GM19438 (cell line): Measurements from ENCODE around the gene KXD1.
"Not testable (repeated sequence)": the region's sequence is repeated elsewhere in the genome, so short reads cannot be mapped to it uniquely, and the experiment has no call there.

Source experiments
- ATAC-seq: cut with Tn5 transposase; IDR thresholded peaks from one replicate; pipeline ENCODE4 v1.9.1; 2021; ENCODE audit warnings: low read depth; ENCODE audit not compliant: unreplicated experiment

Gene KXD1

GRCh38 chr19:18533058-18533457, 24.6 kb upstream of the KXD1 start:
- no peak for ATAC-seq

DNA sequence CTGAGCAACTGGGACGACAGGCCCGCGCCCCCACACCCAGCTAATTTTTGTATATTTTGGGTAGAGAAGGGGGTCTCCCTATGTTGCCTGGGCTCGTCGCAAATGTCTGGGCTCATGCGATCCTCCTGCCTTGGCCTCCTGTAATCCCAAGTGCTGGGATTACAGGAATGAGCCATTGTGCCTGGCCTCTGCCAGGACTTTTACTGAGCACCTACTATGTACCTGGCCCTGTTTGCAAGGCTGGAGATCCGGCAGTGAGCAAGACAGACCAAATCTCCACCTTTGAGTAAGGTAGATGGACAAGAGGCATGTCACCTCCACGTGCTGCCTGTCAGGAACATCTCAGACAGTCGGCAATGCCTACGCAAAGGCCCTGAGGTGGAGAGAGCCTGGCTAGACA, 21.2 kb upstream of the KXD1 start:
- no peak for ATAC-seq

GRCh38 chr19:18537431-18537830, 20.2 kb upstream of the KXD1 start:
- no peak for ATAC-seq

DNA sequence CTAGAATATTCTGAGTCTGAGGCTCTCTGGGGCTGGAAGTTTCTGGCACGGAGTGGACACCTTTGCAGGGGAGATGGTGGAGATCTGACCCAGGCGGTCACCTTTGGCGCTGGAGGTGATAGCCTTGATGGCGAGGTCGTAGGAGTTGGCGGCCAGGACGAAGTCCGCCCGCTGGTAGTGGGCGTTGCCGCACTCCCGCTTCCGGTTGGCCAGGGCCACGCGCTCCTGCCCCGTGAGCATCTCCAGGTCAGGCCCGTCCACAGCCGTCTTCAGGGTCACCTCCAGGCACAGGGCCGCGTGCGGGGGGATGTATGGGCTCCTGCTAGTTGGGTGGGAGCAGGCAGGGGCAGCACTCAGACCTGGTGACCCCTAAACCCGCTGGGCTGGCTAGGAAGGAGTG, 19.6 kb upstream of the KXD1 start:
- ATAC-seq = no peak

DNA sequence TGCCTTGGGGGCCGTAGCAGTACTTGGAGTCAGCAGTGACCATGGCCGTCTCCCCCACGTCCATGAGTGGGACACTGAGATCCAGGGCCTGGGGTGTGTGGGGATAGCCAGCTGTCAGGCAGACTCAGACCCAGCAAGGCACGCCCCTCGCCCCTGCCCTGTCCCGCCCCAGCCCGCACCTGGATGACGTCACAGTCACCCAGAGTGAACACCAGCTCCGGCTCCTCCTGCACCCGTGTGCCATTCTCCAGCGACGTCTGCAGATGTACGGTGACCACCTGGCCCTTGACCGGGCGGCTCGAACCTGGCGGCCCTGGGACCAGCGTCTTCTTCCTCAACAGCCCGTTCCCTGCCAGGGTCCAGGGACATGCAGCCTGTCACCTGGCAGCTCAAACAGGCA, 18.3 kb upstream of the KXD1 start:
- no peak for ATAC-seq

DNA sequence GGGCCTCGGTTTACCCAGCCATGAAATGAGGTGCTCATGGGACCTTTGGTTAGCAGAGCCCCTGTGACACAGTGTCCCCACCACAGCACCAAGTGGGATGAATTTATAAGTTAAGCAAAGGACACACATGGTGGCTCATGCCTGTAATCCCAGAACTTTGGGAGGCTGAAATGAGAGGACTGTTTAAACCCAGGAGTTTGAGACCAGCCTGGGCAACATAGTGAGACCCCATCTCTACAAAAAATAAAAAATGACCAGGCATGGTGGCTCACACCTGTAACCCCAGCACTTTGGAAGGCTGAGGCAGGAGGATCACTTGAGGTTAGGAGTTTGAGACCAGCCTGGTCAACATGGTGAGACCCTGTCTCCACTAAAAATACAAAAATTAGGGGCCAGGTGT, 17.5 kb upstream of the KXD1 start:
- ATAC-seq = not testable (repeated sequence)

- ATAC-seq = no peak
Measured at GRCh38 chr19:18541258-18541991, 16.2 kb upstream of the KXD1 start.

DNA sequence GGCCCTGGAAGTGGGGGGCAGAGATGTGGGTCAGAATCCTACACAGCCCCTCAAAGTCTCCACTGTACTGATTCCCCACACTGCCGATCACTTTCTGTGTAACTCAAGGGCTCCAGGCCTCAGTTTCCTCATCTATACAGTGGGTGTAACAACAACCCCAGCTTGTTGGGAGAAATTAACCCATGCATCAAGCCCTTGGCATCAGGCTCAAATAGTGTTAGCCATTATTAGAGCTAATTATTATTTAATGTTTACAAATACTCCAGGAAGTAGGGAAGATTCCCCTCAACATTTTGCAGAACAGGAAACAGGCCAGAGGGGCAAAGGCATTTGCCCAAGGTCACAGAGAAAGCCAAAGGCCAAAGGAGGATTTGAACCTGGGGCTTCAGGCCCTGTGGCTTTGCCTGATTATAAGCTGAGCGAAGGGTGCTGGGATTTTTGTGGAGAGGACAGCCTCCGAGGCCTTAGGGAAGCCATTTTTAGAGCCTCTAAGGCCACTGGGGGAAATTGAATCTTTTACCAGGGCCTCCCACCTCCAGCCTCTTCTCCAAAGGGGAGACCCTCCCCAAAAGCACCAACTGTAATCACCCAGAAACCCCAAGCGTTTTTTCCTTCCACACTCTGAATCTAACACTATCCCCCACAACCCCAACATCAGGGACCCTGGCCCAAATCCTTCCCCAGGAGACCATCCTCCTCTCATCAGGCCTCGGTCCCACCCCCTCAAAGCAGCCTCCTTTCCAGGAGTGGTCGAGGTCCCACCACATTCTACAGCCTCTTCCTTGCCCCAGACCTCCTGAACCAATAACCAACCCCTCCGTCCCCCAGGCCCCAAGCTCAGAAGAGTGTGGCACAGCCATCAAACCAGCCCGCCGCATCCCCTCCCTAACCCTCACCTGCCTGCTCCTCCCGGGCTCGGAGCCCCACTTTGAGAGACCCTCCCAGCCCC, 15.4 kb upstream of the KXD1 start:
- no peak for ATAC-seq

DNA sequence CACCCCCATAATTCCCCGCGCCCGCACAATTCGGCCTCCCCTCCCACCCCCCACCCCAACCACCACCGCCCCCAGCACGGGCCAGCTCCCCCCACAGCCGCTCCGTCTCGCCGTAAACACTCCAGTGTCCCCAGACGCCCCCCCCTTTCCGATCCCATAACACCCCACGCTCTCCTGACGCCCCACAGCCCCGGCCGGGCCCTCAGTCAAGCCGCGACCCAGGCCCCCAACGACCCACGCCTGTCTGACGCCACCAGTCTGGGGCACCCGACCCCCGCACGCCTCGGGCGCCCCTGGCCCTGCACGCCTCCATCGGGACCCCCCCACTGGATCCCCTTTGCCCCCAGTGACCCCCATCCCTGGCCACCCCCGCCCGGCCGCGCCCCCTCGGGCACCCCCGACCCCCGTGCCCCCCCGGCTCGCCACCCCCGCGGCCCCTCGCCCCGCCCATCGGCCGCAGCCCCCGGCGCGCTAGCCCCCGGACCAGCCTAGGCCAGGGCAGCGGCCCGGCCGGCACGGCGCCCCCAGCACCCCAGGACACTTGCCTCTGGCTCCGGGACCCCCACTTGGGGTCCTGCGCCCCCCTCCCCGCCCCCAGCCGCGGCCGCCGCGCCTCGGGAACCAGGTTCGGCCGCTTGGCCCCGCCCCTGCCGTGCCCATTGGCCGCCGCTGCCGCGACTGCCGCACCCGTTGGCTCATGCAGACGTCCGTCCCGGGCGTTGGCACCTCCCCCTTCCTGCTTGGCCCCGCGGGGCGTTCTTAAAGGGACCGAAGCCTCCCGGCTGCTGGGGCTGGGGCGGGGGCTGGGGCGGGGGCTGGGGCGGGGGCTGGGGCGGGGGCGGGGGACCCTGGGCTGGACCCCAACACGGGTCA, 14.5 kb upstream of the KXD1 start, which contains the start of gene FKBP8:
Gene FKBP8 (minus strand): TSS at position 633 of the 873 bp plus-strand sequence. CDS start 1,603 bp downstream, outside the sequence.
- peak; percentile 96 for ATAC-seq

DNA sequence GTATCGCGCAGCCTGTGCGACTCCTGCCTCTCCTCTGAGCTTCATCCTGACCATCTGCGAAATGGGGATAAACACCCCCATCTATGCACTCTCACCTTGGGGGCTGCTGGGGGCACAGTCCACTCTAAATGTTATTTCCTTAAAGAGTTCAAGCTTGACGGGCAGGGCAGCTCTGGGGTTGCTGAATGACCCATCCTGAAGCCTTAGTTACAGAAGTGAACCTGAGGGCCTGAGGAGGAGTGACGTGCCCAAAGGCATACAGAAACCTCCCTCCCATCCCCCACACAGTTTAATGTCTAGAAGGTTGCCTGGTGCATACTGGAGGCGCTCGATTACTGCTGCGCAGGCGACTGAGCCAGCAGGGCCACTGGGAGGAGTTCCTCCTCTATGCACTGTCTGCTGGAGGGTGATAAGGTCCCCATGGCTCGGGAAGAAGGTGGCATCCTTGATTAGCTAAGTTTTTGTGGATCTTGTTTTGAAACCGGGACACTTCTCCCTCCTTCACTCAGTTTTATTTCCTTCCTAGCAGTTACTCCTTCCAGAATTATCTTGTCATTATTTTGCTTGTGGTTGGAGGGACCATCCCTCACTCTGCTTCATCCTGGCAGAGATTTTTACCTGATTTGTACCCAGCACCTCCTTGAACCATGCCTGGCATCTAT, 13.7 kb upstream of the KXD1 start:
- peak; percentile 45 for ATAC-seq

GRCh38 chr19:18551631-18552030, 6.0 kb upstream of the KXD1 start:
- no peak for ATAC-seq

DNA sequence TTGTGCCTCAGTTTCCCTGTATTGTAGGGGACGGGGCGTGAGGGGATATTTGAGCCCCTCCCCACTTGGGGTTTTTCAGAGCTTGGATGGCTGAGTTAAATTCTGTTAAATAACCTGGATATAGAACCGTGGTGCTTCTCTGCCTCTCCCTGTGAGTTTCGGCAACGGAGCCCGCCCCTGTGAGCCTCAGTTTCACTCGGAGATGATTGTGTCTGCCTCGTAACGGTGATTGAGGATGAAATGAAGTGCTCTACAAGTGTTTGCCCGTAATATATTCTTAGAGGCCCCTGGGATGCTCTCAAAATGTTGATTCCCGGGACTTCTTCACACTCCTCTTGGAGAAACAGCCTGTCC, 509 bp downstream of the KXD1 start:
- no peak for ATAC-seq

- no peak for ATAC-seq
Measured at GRCh38 chr19:18558604-18559003, 934 bp downstream of the KXD1 start.

DNA sequence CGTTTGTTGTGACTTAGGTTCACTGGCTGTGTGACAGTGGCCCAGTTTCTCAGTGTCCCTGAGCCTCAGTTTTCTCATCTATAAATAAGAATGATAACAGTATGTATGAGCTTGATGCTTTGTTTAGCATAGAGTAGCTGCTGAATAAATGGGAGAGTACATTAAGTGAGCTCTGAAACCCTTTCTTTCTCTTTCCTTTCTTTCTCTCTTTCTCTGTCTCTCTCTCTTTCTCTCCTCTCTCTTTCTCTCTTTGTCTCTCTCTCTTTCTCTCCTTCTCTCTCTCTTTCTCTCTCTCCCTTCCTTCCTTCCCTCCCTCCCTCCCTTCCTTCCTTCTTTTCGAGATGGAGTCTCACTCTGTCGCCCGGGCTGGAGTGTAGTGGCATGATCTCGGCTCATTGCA, 2.0 kb downstream of the KXD1 start:
- no peak for ATAC-seq

- no peak for ATAC-seq
Measured at GRCh38 chr19:18562086-18562485, 4.4 kb downstream of the KXD1 start.

DNA sequence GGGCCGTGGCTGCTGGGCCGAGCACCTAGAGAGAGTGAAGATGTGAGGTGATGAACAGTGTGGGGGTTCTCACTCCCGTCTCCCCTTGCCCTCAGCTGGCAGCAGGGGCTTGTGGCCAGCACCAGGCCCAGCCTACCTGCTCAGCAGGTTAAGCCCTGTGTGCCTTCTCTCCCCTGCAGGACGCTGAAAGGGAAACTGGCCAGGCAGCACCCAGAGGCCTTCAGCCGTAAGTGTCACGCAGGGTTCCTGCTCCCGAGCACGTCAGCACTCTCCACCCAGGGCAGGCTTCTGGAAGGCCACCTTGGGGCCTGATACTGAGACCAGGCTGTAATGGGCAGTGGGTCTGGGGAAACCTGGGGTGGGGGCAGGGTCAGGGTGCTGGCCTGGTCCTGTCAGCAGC, 9.3 kb downstream of the KXD1 start:
- ATAC-seq = no peak

DNA sequence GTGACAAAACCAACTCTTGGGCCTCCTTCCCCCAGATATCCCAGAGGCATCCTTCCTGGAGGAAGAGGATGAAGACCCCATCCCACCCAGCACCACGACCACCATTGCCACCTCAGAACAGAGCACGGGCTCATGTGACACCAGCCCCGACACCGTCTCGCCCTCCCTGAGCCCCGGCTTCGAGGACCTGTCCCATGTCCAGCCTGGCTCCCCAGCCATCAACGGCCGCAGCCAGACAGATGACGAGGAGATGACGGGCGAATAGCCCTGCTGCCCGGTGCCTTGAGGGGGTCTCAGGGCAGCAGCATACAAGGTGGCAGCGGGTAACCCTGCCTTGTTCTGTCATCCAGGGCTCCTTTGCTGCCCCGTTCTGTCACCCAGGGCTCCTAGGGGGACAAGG, 10.7 kb downstream of the KXD1 start:
- no peak for ATAC-seq

DNA sequence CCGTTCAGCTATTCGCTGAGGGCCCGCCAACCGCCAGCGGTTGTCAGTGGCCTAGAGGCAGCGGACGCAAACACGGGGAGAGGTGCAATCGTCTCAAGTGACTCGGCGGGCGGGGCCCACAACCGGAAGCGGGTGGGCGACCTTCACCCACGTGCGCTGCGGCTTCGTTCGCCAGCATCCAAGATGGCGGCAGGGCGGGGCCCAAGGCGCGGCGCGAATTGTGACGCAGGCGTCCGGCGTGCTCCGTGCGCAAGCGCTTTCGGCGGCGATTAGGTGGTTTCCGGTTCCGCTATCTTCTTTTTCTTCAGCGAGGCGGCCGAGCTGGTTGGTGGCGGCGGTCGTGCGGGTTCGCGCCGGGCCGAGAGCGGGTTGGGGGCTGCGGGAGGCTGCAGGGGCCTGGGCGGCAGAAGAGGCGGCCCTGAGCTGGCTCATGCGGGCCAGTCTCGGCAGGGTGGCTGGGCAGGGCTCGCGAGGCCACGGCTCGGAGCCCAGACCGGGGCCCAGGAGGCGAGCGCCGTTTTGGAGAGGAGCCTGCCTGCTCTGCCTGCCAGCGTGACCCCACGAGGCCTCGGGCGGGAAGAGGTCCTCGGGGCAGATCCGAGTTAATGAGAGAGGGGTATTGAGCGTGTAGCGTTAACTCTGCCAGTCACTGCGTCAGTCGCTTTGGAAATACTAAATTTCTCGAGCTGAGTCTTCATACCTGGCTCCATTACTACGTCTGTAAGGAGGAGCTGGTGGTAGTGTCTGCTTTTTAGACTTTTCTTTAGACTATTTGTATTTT, 14.1 kb downstream of the KXD1 start, which contains the start of gene UBA52:
Gene UBA52 (plus strand): TSS at position 294 of the 781 bp plus-strand sequence. CDS start 1,444 bp downstream, outside the sequence.
- ATAC-seq = peak; percentile 87

GRCh38 chr19:18574691-18575291, 17.1 kb downstream of the KXD1 start:
- ATAC-seq = no peak
